Ramos (cell line): ENCODE results near the gene NAV2.

Experiments
- in situ Hi-C: fragments of 300-500 bp; cut with MboI; formaldehyde crosslinking; loops from one replicate; pipeline ENCODE4 v1.14.3; 2022; ENCODE audit warnings: low sequenced_read_pairs; ENCODE audit not compliant: unreplicated experiment

Gene NAV2

DNA sequence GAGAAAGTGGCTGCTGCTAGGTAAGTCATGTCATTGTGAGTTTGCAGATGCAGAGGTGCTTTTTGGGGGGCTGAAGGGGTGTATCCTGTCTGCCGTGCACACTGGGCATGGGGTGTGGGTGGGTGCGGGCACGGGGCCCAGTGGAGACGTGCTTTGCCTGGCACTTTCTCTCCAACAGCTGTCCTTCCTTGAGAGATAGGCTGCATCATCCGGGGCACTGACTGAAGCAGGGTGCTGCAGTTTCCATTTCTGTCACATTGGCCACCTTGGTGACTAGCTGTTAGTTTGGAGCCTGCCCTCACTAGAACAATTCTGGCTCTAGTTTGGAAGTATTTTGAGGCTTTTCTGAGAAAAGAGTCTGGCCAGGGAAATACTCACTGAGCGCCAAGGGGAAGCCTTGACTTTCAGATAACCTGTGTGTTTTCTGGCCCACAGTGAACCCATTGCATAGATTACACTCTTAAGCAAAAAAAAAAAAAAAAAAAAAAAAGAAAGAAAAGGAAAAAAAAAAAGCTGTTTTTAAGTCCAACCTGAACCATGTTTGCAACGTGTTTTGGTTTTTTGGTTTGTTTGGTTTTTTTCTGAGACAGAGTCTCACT lies 219.2 kb downstream of the NAV2 start:
- in situ Hi-C loops, result loop anchor here (25.0 kb wide), 1 partner anchor 405 kb away; no protein-coding TSS in a partner anchor

DNA sequence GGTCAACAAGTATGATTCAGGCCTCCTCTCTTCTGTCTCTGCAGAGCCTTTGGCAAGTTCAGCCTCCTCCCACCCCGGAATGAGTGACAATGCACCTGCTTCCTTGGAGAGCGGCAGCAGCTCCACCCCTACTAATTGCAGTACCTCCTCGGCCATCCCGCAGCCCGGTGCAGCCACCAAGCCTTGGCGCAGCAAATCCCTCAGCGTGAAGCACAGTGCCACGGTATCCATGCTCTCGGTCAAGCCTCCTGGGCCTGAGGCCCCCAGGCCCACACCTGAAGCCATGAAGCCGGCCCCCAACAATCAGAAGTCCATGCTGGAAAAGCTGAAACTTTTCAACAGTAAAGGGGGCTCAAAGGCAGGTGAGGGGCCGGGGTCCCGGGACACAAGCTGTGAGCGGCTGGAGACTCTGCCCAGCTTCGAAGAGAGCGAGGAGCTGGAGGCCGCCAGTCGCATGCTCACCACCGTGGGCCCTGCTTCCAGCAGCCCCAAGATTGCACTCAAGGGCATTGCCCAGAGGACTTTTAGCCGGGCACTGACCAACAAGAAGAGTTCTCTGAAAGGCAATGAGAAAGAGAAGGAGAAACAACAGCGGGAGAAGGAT lies 220.6 kb downstream of the NAV2 start:
- in situ Hi-C loops, result loop anchor here (25.0 kb wide), 1 partner anchor 404 kb away; no protein-coding TSS in a partner anchor

DNA sequence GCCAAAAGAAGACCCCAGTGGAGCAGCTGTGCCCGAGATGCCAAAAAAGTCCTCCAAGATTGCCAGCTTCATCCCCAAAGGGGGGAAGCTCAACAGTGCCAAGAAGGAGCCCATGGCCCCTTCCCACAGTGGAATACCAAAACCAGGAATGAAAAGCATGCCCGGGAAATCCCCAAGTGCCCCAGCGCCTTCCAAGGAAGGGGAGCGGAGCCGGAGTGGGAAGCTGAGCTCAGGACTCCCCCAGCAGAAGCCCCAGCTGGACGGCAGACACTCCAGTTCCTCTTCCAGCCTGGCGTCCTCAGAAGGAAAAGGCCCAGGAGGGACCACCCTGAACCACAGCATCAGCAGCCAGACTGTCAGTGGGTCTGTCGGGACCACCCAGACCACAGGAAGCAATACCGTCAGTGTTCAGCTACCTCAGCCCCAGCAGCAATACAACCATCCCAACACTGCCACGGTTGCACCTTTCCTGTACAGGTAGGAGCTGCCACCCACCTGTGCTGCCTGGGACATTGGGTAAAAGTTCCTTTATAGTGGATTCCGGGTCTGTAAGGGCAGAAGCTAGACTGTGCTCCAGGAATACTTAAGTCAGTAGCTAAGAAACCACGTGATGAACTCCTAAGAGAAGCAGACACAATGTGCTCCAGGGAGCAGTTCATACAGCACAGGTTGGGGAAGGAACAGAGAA lies 221.3 kb downstream of the NAV2 start:
- in situ Hi-C loops, result loop anchor here (25.0 kb wide), 1 partner anchor 403 kb away; no protein-coding TSS in a partner anchor

GRCh38 chr11:19934828-19935259 lies 222.2 kb downstream of the NAV2 start:
- in situ Hi-C loops, result loop anchor here (25.0 kb wide), 1 partner anchor 402 kb away; no protein-coding TSS in a partner anchor

DNA sequence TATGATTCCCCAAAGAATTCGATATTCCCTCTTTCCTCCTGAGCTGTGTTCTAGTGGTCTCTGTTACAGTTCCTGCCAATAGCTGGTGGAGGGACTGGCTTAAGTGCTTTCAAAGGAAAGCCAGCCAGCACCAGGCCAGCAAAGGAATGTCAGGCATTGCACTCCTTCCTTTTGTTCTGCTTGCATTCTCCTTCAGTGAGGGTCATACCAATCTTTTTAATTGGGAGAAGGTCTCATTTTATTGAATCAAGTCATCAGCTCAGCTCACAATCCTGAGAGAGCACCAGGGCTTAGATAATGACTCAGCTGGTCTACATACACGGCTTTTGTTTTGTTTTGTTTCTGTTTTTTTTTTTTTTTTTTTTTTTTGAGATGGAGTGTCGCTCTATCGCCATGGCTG lies 222.9 kb downstream of the NAV2 start:
- in situ Hi-C loops, result loop anchor here (25.0 kb wide), 1 partner anchor 402 kb away; no protein-coding TSS in a partner anchor

DNA sequence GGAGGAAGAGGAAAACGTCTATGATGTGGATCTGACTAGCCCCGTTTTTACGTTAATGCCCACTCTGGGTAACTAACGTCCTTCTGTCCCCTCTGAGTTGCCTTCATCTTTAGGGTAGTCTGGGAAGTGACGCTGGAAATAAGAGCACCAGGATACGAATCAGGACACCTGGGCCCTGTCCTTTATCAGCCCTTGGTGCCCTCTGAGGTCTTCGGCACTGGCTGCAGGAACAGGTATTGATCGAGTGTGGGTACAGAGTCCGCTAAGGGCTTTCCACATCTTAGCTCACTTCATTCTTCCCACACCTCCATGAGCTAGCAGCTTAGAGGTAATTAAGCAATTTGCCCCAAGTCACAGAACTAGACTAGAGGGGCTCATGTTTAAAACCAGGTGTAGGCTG lies 223.8 kb downstream of the NAV2 start:
- in situ Hi-C loops, result loop anchor here (25.0 kb wide), 1 partner anchor 401 kb away; no protein-coding TSS in a partner anchor

- in situ Hi-C loops, result loop anchor here (25.0 kb wide), 1 partner anchor 399 kb away; no protein-coding TSS in a partner anchor
These were observed 225.7 kb downstream of the NAV2 start for GRCh38 chr11:19938169-19938856.

DNA sequence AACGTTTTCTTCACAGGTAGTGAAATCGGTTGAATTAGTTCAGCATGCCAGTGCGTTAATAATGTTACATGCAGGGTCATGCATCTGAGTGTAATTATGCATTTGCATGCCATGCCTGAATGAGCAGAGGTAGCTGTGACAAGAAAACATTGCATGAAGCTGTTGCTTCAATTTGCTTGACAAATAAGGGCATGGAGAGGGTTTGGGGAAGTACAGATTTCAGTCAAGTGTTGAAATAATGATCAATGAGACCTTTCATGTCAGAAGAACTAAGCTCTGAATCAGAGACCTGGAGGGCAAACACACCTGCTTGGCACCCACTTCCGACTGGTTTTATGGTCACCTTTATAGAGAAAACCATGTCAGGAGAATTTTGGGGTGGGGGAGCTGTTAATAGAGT lies 226.2 kb downstream of the NAV2 start:
- in situ Hi-C loops, result loop anchor here (25.0 kb wide), 1 partner anchor 398 kb away; no protein-coding TSS in a partner anchor

DNA sequence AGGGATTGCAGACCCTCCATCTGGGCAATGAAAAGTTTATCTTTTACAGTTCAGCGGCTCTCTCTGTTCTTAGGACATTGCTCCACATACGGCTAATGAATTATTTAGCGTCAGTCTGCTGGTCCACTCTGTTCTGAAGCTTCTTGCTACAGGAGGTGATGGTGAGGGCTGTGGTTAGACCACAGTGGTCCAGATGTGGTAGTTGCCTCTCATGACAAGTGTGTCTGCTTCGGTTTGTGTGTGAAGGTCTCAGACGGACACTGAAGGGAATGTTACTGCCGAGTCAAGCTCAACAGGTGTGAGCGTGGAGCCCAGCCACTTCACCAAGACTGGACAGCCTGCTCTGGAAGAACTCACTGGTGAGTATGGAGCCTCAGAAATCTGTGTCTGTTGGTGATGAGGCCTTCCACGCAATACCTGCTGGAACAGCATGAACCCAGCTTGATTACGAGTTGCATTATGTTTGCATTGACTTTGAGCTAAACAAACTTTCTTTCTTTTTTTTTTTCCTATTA lies 226.8 kb downstream of the NAV2 start:
- in situ Hi-C loops, result loop anchor here (25.0 kb wide), 1 partner anchor 398 kb away; no protein-coding TSS in a partner anchor

- in situ Hi-C loops, result loop anchor here (25.0 kb wide), 1 partner anchor 396 kb away; no protein-coding TSS in a partner anchor
These were observed 228.2 kb downstream of the NAV2 start for GRCh38 chr11:19940831-19941230.

DNA sequence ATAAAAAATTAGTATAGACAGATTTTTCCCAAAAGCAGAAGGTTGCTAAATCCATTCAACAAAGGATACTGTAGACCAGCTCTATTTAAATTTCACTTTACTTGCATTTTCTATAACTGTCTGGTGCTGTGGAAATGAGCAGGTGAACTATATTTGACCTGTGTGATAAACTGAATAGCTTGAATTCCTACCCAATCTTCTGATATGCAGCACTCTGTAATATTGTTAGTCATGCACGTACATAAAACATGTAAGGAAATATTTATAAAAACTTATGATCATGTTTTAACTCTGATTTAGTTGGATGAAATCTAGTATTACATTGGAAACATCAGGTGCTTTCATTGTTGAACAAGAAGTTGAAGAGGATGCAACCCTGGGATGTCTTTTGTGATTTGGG lies 234.0 kb downstream of the NAV2 start:
- in situ Hi-C loops, result loop anchor here (5.0 to 25.0 kb wide), 2 partner anchors 166 to 391 kb away; no protein-coding TSS in a partner anchor

DNA sequence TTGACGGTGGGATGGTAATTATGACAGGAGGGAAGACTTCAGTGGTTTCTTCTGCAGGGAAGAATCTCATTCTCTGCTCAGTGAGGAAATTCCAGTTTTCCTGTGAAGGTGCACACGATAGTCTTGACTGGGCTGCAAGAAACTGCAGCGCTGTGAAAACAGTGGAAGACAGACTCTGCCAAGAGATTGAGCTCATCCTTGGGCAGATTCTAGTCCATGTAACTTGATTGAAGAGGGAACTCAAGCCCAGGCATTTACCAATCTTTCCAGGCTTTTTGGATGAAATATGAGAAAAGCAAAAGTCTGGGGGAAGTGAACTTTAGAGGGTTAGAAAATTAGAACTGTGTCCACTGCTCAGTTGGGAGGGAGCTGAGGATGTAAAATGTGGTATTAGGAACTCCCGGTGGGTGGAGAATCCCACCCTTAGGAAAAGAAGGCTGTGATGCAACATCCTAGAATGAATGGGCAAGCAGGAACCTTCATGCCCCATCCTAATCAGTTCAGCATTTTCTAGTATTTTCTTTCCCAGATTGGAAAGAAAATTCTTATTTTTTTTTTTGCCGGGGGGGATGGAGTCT lies 235.0 kb downstream of the NAV2 start:
- in situ Hi-C loops, result loop anchor here (5.0 to 25.0 kb wide), 2 partner anchors 165 to 390 kb away; no protein-coding TSS in a partner anchor

GRCh38 chr11:19949606-19950005 lies 237.0 kb downstream of the NAV2 start:
- in situ Hi-C loops, result loop anchor here (5.0 to 25.0 kb wide), 2 partner anchors 163 to 388 kb away; no protein-coding TSS in a partner anchor

DNA sequence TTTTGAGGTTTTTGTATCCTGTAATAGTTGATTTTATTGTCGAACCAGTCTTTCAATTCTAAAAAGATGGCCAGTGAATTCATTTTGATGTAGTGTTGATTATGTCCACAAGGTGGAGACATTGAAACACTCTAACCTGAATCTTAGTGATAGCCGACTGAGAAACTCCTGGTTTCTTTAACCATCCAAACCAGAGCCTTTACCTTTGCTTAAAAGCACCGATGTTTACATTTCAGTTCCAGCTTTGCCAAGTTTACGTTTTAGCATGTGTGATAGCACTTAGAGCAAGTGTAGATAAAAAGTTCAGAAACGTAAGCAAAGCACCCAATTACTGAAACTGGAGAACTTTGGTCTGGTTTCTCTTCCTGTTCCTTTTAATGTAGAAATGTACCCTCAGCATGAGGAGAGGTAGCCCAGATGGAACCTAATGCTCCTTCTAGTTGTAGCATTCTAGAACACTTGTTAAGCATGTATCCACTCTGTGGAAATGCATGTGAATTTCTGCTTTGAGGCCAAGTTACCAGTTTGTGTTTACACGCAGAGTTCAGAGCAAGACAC lies 239.0 kb downstream of the NAV2 start:
- in situ Hi-C loops, result no loop called here

DNA sequence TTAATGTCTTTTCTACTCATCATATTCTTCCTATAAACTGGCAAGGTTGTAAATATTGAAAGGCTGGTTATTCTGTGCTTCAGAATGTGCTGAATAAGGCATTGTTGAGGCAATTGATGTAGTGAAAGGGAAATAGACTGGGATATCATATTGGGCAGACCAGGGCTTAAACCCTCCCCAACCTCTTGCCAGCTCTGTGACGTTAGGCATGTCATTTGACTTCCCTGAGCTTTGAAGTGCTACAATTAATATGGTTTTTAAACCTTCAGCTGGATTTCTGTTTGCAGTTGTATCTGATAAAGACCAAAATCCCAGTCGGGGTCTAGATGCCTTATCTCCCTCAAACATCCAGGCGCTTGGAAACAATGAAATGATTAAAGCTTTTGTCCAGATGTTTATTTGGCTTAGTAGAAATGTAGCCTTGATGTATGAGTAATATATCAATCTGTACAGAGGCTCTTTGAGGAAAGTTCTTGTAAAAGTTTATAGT lies 239.5 kb downstream of the NAV2 start:
- in situ Hi-C loops, result no loop called here

- in situ Hi-C loops, result no loop called here
These were observed 240.3 kb downstream of the NAV2 start for GRCh38 chr11:19952911-19953310.

GRCh38 chr11:19953336-19953735 lies 240.7 kb downstream of the NAV2 start:
- in situ Hi-C loops, result no loop called here

GRCh38 chr11:19953909-19954308 lies 241.3 kb downstream of the NAV2 start:
- in situ Hi-C loops, result no loop called here

DNA sequence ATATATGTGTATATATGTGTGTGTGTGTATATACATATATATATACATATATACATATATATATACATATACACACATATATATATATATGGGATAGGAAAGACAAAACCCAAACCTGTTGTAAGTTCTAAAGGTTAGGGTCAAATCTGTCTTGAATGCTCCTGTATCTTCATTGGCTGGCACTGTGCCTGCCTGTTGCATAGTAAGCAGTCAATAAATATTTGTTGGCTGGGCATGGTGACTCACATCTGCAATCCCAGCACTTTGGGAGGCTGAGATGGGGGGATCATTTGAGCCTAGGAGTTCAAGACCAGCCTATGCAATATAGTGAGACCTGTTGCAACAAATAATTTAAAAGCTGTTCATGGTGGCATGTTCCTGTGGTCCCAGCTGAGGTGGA lies 242.3 kb downstream of the NAV2 start:
- in situ Hi-C loops, result no loop called here
